HepG2 (cell line): ENCODE measurements around the gene YKT6. TPM values are rescaled to one million over a fixed set of nuclear protein-coding genes. Genes with fewer than 3 reads are reported as not detected.

Experiments
- ATAC-seq: fragments of 200-7000 bp; cut with Tn5 transposase; 3 replicates; pipeline ENCODE4 v1.9.1; 2020; ENCODE audit warnings: mild to moderate bottlenecking, moderate library complexity
- BruUV-seq: library from RNA; stranded (reverse); fragments of 400-500 nt; replicated peaks from 2 replicates; lab custom pipeline; 2021; lab: Mats Ljungman, UMichigan
- CTCF ChIA-PET: fragments of 300-600 bp; formaldehyde crosslinking; extraction: SDS; loops from one replicate; lab custom pipeline; 2021; ENCODE audit warnings: low total read pairs, inconsistent platforms, low intra/inter-chr PET ratio; lab: Yijun Ruan, JAX
- POLR2A ChIA-PET: fragments of 350-600 bp; sonication (Branson Sonifier 250); formaldehyde crosslinking; loops from one replicate; lab custom pipeline; 2020; ENCODE audit warnings: antibody characterized with exemption, inconsistent platforms; lab: Yijun Ruan, JAX
- DNase-seq: peaks from one replicate; pipeline ENCODE4 v3.0.0-alpha.2; 2015; ENCODE audit warnings: low spot score
- FAIRE-seq: peaks from 3 replicates; lab custom pipeline; 2011; peaks lifted over from hg19 to GRCh38; lab: Jason Lieb, UNC
- H2AFZ ChIP-seq: one replicate; pipeline ENCODE4 v1.6.1; 2011; ENCODE audit warnings: low read length, inconsistent platforms
- H3K27ac ChIP-seq: fragments of 300-600 bp; 3 replicates; pipeline ENCODE4 v1.8.0; 2011; ENCODE audit warnings: mixed run types, mild to moderate bottlenecking, mixed read lengths, low read length, inconsistent platforms; ENCODE audit not compliant: insufficient read depth; ENCODE audit errors: extremely low read length
- H3K27me3 ChIP-seq, 2 experiments: fragments of 200-600 bp in 1 of 2; 2 replicates in 1 of 2; 3 replicates in 1 of 2; pipeline versions ENCODE4 v1.6.0 to v1.8.0; 2011; ENCODE audit warnings: low read length in 2 of 2, mild to moderate bottlenecking in 2 of 2, moderate library complexity in 2 of 2, inconsistent platforms in 1 of 2; ENCODE audit not compliant: insufficient read depth in 2 of 2, control insufficient read depth in 1 of 2
- H3K36me3 ChIP-seq, 2 experiments: fragments of 200-600 bp in 1 of 2; replicated peaks in 1 of 2; 2 replicates in 1 of 2; 3 replicates in 1 of 2; pipeline versions ENCODE4 v1.5.1 to v1.8.0; 2011; ENCODE audit warnings: low read length in 2 of 2, inconsistent platforms in 1 of 2; ENCODE audit not compliant: insufficient read depth in 2 of 2, control insufficient read depth in 1 of 2
- H3K4me1 ChIP-seq: 2 replicates; pipeline ENCODE4 v1.5.1; 2012; ENCODE audit warnings: low read length, inconsistent platforms; ENCODE audit not compliant: insufficient read depth
- H3K4me2 ChIP-seq: 2 replicates; pipeline ENCODE4 v1.6.0; 2011; ENCODE audit warnings: low read depth, low read length, inconsistent platforms
- H3K4me3 ChIP-seq, 3 experiments: fragments of 200-600 bp in 1 of 3; sonication (generic), shearing (Covaris generic) in 1 of 3; replicated peaks in 1 of 3; 2 replicates each; pipeline ENCODE4 v1.5.1; 2011 to 2016; ENCODE audit warnings: low read length in 3 of 3, inconsistent platforms in 2 of 3, low read depth in 2 of 3, mild to moderate bottlenecking in 2 of 3, control low read depth in 1 of 3, mixed read lengths in 1 of 3; ENCODE audit not compliant: insufficient read depth in 1 of 3
- H3K79me2 ChIP-seq: one replicate; pipeline ENCODE4 v1.6.1; 2011; ENCODE audit warnings: low read length, inconsistent platforms; ENCODE audit not compliant: insufficient read depth
- H3K9ac ChIP-seq: 2 replicates; pipeline ENCODE4 v1.6.0; 2011; ENCODE audit warnings: mild to moderate bottlenecking, low read depth, low read length, inconsistent platforms; ENCODE audit not compliant: insufficient read depth
- H3K9me3 ChIP-seq: 2 replicates; pipeline ENCODE4 v1.5.1; 2012; ENCODE audit warnings: mild to moderate bottlenecking, low read length
- H4K20me1 ChIP-seq: 2 replicates; pipeline ENCODE4 v1.6.0; 2011; ENCODE audit warnings: inconsistent platforms, mild to moderate bottlenecking, low read length, moderate library complexity; ENCODE audit not compliant: insufficient read depth
- EP300 ChIP-seq, 3 experiments: sonication (generic) in 1 of 3; formaldehyde crosslinking in 1 of 3; IDR thresholded peaks; 2 replicates each; pipeline versions ENCODE4 v1.5.1 to v1.6.1; 2011 to 2020; ENCODE audit warnings: low read depth in 2 of 3, low read length in 2 of 3, borderline replicate concordance in 1 of 3, improper control_type of control experiment in 1 of 3, mild to moderate bottlenecking in 1 of 3, missing genetic modification reagents in 1 of 3, moderate library complexity in 1 of 3
- KMT2B ChIP-seq: IDR thresholded peaks from 2 replicates; pipeline ENCODE4 v1.6.1; 2016; ENCODE audit warnings: missing genetic modification reagents, missing compliant biosample characterization
- MAFG ChIP-seq: sonication (generic); formaldehyde crosslinking; IDR thresholded peaks from 2 replicates; pipeline ENCODE4 v1.5.1; 2020; ENCODE audit warnings: mild to moderate bottlenecking, missing genetic modification reagents
- POGK ChIP-seq: sonication (generic); formaldehyde crosslinking; conservative IDR thresholded peaks from 2 replicates; pipeline ENCODE4 v1.8.0; 2022; ENCODE audit warnings: mild to moderate bottlenecking, moderate library complexity, missing genetic modification reagents
- POGZ ChIP-seq: sonication (generic); formaldehyde crosslinking; IDR thresholded peaks from 2 replicates; pipeline ENCODE4 v1.4.0; 2020; ENCODE audit warnings: mild to moderate bottlenecking, missing genetic modification reagents
- SMAD9 ChIP-seq: sonication (generic); formaldehyde crosslinking; IDR thresholded peaks from 2 replicates; pipeline ENCODE4 v1.5.1; 2020; ENCODE audit warnings: mild to moderate bottlenecking, missing genetic modification reagents
- SP2 ChIP-seq: sonication (generic); formaldehyde crosslinking; IDR thresholded peaks from 2 replicates; pipeline ENCODE4 v1.5.1; 2020; ENCODE audit warnings: mild to moderate bottlenecking, missing genetic modification reagents
- ZNF772 ChIP-seq: sonication (generic); formaldehyde crosslinking; IDR thresholded peaks from 2 replicates; pipeline ENCODE4 v1.5.0; 2020; ENCODE audit warnings: mild to moderate bottlenecking, missing genetic modification reagents
- WGBS: methylation state at CpG from one replicate; pipeline ENCODE4 v1.1.6; 2017; ENCODE audit warnings: low lambda C conversion rate; 5-methylcytosine and 5-hydroxymethylcytosine counted together
- in situ Hi-C: cut with HindIII; loops from 2 replicates; pipeline ENCODE4 v1.10.0; 2017; ENCODE audit warnings: low pct_unique_long_range_greater_than_20kb; ENCODE audit not compliant: extremely low pct_ligation_motif_present
- intact Hi-C: fragments of 100-400 bp; cut with micrococcal nuclease; formaldehyde crosslinking; loops from one replicate; pipeline ENCODE4 v1.10.0; 2022; ENCODE audit not compliant: unreplicated experiment
- polyA plus RNA-seq, 8 experiments: library from polyadenylated mRNA; depleted of rRNA in 3 of 8; stranded (reverse) in 7 of 8; unstranded in 1 of 8; fragments of >200 nt; fragmentation: Illumina TruSeq in 4 of 8; extraction: Trizol in 4 of 8; gene quantifications; 2 replicates each; pipeline versions ENCODE4 v1.2.1 to v1.2.3, GENCODE V29; 2011 to 2016; ENCODE audit warnings: low read depth in 4 of 8, missing spikeins in 1 of 8, mixed read lengths in 1 of 8; ENCODE audit not compliant: insufficient read depth in 1 of 8
- total RNA-seq, 5 experiments: library from RNA; depleted of rRNA; stranded (reverse); fragments of >200 nt; fragmentation: Illumina TruSeq; extraction: Trizol; gene quantifications; 2 replicates each; pipeline ENCODE4 v1.2.3, GENCODE V29; 2016; ENCODE audit warnings: low read depth in 1 of 5
- TF ChIP-seq, protein P1 (sequence below): sonication (generic); formaldehyde crosslinking; IDR thresholded peaks from 2 replicates; pipeline ENCODE4 v1.5.0; 2020; ENCODE audit warnings: mild to moderate bottlenecking, low read depth, missing genetic modification reagents, borderline replicate concordance

YKT6 gene
- total and polyA plus RNA-seq, 2 of the 13 experiments (the other 11 are each of a cell fraction or from before 2014, with no cell fraction given), result 52.2 to 60.3 TPM

DNA sequence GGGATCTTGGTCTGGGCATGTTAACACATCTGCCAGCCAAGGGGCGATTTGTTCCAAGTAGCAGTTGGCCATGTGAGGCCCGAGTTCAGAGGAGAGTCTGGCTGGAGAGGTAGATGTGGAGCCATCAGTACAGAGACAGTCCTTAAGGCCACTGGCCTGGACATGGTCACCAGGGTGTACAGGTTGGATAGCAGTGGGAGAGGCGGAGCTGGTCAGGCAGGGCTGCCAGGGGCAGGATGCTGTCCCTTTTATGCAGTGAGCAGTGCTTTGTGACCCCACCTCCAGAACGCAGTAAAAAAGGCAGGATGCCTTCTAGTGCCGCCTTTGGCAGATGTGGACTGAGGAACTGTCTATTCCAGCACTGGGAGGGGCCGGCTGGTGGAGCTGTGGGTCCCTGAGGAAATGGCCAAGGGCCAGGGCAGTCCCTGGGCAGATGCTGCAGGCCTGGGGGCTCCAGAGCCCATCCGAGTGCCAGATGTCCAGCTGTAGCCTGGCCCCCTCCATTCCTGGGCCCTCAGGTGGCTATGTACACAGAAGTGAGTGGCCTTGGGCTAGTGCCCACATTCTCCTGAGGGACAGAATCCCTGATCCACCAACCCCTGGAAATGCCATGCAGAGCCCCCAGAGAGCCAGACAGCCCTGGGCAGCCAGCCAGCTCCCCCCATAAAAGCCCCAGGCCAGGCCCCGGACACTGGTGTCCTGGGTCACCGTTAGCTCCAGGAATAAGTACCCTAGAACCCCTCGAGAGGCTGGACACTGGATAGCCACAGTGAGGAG lies 42.5 kb upstream of the YKT6 start:
- H3K4me3 ChIP-seq, result no peak overlapping the region
- no peak overlapping the region for H3K9ac ChIP-seq
- no peak for TF ChIP-seq SP2
- no peak for TF ChIP-seq POGZ
- TF ChIP-seq, protein P1, sequence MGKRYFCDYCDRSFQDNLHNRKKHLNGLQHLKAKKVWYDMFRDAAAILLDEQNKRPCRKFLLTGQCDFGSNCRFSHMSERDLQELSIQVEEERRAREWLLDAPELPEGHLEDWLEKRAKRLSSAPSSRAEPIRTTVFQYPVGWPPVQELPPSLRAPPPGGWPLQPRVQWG, result no peak
- TF ChIP-seq ZNF772 (CRISPR knock-in tag), result no peak
- no peak for TF ChIP-seq KMT2B (CRISPR knock-in tag)
- no peak for TF ChIP-seq EP300 (IDR thresholded peaks at IDR 0.05; ENCODE audit: low read depth in 2 of 2, low read length in 2 of 2)
- TF ChIP-seq EP300 (CRISPR knock-in tag; IDR thresholded peaks at IDR 0.05; ENCODE audit: borderline replicate concordance), result no peak
- TF ChIP-seq MAFG (CRISPR knock-in tag), result no peak
- TF ChIP-seq SMAD9 (CRISPR knock-in tag), result no peak
- TF ChIP-seq POGK, result no peak
- H3K79me2 ChIP-seq, result no peaks in the 10 kb centered on the region
- H3K4me2 ChIP-seq, result no peak overlapping the region
- no CpG with 5 or more reads among the region's 10 CpGs for WGBS
- peak; percentile 19; the same call in 2 of the 3 replicates for ATAC-seq
- no peaks in the 10 kb centered on the region for H3K9me3 ChIP-seq
- intact Hi-C loops, result no loop called here
- no peaks in the 10 kb centered on the region for H4K20me1 ChIP-seq
- no peak overlapping the region for H3K27ac ChIP-seq
- in situ Hi-C loops, result no loop called here
- DNase-seq, result no peak
- no peaks in the 10 kb centered on the region for H3K36me3 ChIP-seq
- no peak for FAIRE-seq
- POLR2A ChIA-PET, result no interaction called here
- CTCF ChIA-PET, result no interaction called here
- H3K27me3 ChIP-seq, result peaks cover 0 to 21% of the 10 kb centered on the region in 2 experiments; a peak in 3 of 5 replicates
- no TSS peak for BruUV-seq
- no peaks in the 10 kb centered on the region for H3K4me1 ChIP-seq
- H2AFZ ChIP-seq, result no peak overlapping the region
